Skeletal muscle cell (primary cell): Measurements from ENCODE around the gene COA8.
"Not testable (repeated sequence)": the region's sequence is repeated elsewhere in the genome, so short reads cannot be mapped to it uniquely, and the experiment has no call there.

ENCODE experiments used
- DNase-seq: peaks from one replicate; pipeline ENCODE4 v3.0.0-alpha.2; 2010; ENCODE audit warnings: low read depth
- H3K4me3 ChIP-seq: 2 replicates; pipeline ENCODE4 v1.5.1; 2011; ENCODE audit warnings: low read depth, mild to moderate bottlenecking, control low read depth, low read length, moderate library complexity

The COA8 gene

GRCh38 chr14:103524002-103524935 lies 38.5 kb upstream of the COA8 start:
- no peak for DNase-seq
- H3K4me3 ChIP-seq = no peak overlapping the region

- not testable (repeated sequence) for H3K4me3 ChIP-seq, DNase-seq
These were observed 37.1 kb upstream of the COA8 start for GRCh38 chr14:103525430-103526246.

- no peak for DNase-seq
- no peak overlapping the region for H3K4me3 ChIP-seq
These were observed 36.4 kb upstream of the COA8 start for GRCh38 chr14:103526247-103526913.

GRCh38 chr14:103526914-103527248 lies 35.9 kb upstream of the COA8 start:
- no peak for DNase-seq
- no peak overlapping the region for H3K4me3 ChIP-seq

GRCh38 chr14:103527408-103528145 lies 35.2 kb upstream of the COA8 start:
- no peak for DNase-seq
- H3K4me3 ChIP-seq = peak overlapping the region; percentile 71

- DNase-seq = no peak
- H3K4me3 ChIP-seq = peak overlapping the region; percentile 71
These were observed 34.6 kb upstream of the COA8 start for GRCh38 chr14:103528146-103528586.

- peak; percentile 66 for DNase-seq
- peak within 1 kb of the TSS; percentile 71 for H3K4me3 ChIP-seq
These were observed 34.0 kb upstream of the COA8 start, which contains the start of gene TRMT61A for GRCh38 chr14:103528587-103529382. Gene TRMT61A (plus strand): TSS chr14:103529196. CDS start chr14:103529979, 783 bp downstream.

GRCh38 chr14:103529383-103530365 lies 33.1 kb upstream of the COA8 start:
- no peak for DNase-seq

GRCh38 chr14:103530390-103530789 lies 32.4 kb upstream of the COA8 start:
- no peak for DNase-seq
- H3K4me3 ChIP-seq = peak overlapping the region; percentile 71

More at GRCh38 chr14:103529383-103530365, 33.1 kb upstream of the COA8 start:
- H3K4me3 ChIP-seq = peak overlapping the region; percentile 71

- no peak for DNase-seq
- no peak overlapping the region for H3K4me3 ChIP-seq
These were observed 31.9 kb upstream of the COA8 start for GRCh38 chr14:103530831-103531230.

- no peak overlapping the region for H3K4me3 ChIP-seq
- DNase-seq = no peak
These were observed 31.1 kb upstream of the COA8 start for GRCh38 chr14:103531421-103532215.

GRCh38 chr14:103532216-103533136 lies 30.3 kb upstream of the COA8 start:
- H3K4me3 ChIP-seq = no peak overlapping the region
- no peak for DNase-seq

- H3K4me3 ChIP-seq = no peak overlapping the region
- no peak for DNase-seq
These were observed 29.4 kb upstream of the COA8 start for GRCh38 chr14:103533137-103533998.

GRCh38 chr14:103533999-103534575 lies 28.7 kb upstream of the COA8 start:
- H3K4me3 ChIP-seq = no peak overlapping the region
- DNase-seq = no peak
